ENCODE data around the gene PIP5K1B. TPM values are rescaled to one million over a fixed set of nuclear protein-coding genes. Genes with fewer than 3 reads are reported as not detected.

The PIP5K1B gene
- total RNA-seq, 4 donors from 2014 or later, result 1.2 to 2.6 (median 2.0) TPM

GRCh38 chr9:69036799-69037198, 331.8 kb downstream of the PIP5K1B start:
- in situ Hi-C loops (cut with MboI; ENCODE audit: low sequenced_read_pairs in 4 of 4), result no loop called here
- no peaks in the 10 kb centered on the region for H3K9me3 ChIP-seq
- H3K4me1 ChIP-seq, result peaks cover 2 to 10% of the 10 kb centered on the region in 2 donors
- DNase-seq, result no peak
- peak overlapping the region; percentile 69 to 93 (median 89) for H3K27ac ChIP-seq
- H3K27me3 ChIP-seq, result no peaks in the 10 kb centered on the region
- intact Hi-C loops (cut with DNase I; ENCODE audit: low total_unique reads), result loop anchor here (5.0 to 10.0 kb wide), 2 partner anchors 136 to 508 kb away; partner anchors contain the start of gene TJP2
- peak overlapping the region in 3 of 4 donors; percentile 55 to 83 (median 75) for H3K4me3 ChIP-seq
- TF ChIP-seq, protein P1, sequence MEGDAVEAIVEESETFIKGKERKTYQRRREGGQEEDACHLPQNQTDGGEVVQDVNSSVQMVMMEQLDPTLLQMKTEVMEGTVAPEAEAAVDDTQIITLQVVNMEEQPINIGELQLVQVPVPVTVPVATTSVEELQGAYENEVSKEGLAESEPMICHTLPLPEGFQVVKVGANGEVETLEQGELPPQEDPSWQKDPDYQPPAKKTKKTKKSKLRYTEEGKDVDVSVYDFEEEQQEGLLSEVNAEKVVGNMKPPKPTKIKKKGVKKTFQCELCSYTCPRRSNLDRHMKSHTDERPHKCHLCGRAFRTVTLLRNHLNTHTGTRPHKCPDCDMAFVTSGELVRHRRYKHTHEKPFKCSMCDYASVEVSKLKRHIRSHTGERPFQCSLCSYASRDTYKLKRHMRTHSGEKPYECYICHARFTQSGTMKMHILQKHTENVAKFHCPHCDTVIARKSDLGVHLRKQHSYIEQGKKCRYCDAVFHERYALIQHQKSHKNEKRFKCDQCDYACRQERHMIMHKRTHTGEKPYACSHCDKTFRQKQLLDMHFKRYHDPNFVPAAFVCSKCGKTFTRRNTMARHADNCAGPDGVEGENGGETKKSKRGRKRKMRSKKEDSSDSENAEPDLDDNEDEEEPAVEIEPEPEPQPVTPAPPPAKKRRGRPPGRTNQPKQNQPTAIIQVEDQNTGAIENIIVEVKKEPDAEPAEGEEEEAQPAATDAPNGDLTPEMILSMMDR (IDR thresholded peaks at IDR 0.05 in 4 of 5, conservative IDR thresholded peaks at IDR 0.05 in 1 of 5), result no peak
- TF ChIP-seq POLR2A (IDR thresholded peaks at IDR 0.05), result no peak
- H3K36me3 ChIP-seq, result no peaks in the 10 kb centered on the region
- no peak for ATAC-seq

DNA sequence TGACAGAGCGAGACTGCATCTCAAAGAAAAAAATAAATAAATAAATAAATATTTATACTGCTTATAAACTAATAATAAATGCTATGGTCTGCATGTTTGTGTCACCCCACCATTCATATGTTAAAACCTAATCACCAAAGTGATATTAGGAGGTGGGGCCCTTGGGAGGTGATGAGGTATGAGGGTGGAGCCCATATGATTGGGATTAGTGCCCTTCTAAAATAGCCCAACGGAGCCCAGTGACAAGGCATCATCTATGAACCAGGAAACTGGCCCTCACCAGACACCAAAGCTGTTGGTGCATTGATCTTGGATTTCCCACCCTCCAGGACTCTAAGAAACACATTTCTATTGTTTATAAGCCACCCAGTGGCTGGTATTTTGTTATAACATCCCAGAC, 335.6 kb downstream of the PIP5K1B start:
- TF ChIP-seq POLR2A (IDR thresholded peaks at IDR 0.05), result no peak
- TF ChIP-seq, protein P1 (IDR thresholded peaks at IDR 0.05 in 4 of 5, conservative IDR thresholded peaks at IDR 0.05 in 1 of 5), result no peak
- Histone ChIP-seq H3K36me3 (no peaks in the 10 kb centered on the region), H3K27ac (no peak overlapping the region), H3K4me1 (peaks cover 11 to 16% of the 10 kb centered on the region in 2 donors), H3K27me3 (no peaks in the 10 kb centered on the region), H3K9me3 (no peaks in the 10 kb centered on the region), H3K4me3 (no peak overlapping the region)
- ATAC-seq, result no peak
- DNase-seq, result no peak
- intact Hi-C loops (cut with DNase I; ENCODE audit: low total_unique reads), result no loop called here
- in situ Hi-C loops (cut with MboI; ENCODE audit: low sequenced_read_pairs in 4 of 4), result no loop called here

DNA sequence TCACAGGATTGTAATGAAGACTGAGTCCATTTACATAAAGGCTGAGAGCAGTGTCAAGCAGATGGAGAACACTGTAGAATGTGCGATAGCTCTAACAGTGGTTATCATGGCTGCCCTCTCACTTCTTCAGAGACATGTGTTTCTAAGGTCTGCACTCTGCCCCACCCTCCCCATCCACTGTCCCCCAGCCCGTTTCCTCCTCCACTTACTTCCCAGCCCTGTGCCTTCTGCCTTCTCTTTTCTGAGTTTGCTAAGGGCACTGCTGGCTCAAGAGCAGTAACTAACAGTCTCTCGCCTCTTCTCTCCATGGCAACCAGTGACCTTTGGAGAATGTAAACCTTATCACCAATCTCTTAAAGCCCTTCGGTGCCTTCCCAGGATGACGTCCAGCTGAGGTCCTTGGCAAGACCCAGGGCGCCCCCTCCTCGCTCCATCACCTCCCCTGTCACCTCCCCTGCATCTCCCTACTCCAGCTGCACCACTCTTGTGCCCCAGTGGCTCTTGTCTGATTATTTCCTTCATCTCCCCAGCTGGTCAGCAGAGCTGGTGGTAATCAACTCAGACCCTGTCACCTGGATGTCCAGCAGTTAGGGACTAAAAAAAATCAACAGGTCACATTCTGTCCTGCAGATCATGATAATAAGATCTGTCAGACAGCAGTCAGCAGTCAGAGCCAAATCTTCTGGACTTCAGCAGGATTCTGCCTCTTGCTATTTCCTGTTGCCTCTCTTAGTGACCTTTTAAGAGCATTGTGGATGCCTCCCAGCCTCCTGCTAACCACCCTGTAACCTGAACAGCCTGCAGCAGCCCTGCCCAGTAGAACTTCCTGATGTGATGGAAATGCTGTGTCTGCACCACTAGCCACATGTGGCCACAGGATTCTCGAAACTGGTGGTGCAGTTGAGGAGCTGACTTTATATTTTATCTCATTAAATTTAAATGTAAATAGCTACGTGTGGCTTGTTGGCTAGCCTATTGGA, 339.5 kb downstream of the PIP5K1B start:
- ATAC-seq (no peak), DNase-seq (no peak)
- TF ChIP-seq POLR2A (IDR thresholded peaks at IDR 0.05), result no peak
- TF ChIP-seq, protein P1 (IDR thresholded peaks at IDR 0.05 in 4 of 5, conservative IDR thresholded peaks at IDR 0.05 in 1 of 5), result no peak
- Histone ChIP-seq H3K4me3 (no peak overlapping the region), H3K27ac (no peak overlapping the region), H3K4me1 (peaks cover 10 to 11% of the 10 kb centered on the region in 2 donors), H3K27me3 (no peaks in the 10 kb centered on the region), H3K36me3 (peaks cover 0 to 27% of the 10 kb centered on the region in 2 donors), H3K9me3 (no peaks in the 10 kb centered on the region)
- intact Hi-C loops (cut with DNase I; ENCODE audit: low total_unique reads), result no loop called here
- in situ Hi-C loops (cut with MboI; ENCODE audit: low sequenced_read_pairs in 4 of 4), result no loop called here

GRCh38 chr9:69045821-69046220, 340.8 kb downstream of the PIP5K1B start:
- intact Hi-C loops (cut with DNase I; ENCODE audit: low total_unique reads), result no loop called here
- in situ Hi-C loops (cut with MboI; ENCODE audit: low sequenced_read_pairs in 4 of 4), result no loop called here
- DNase-seq (no peak), ATAC-seq (no peak)
- TF ChIP-seq POLR2A (IDR thresholded peaks at IDR 0.05), result no peak
- TF ChIP-seq, protein P1 (IDR thresholded peaks at IDR 0.05 in 4 of 5, conservative IDR thresholded peaks at IDR 0.05 in 1 of 5), result no peak
- H3K9me3 ChIP-seq, result no peaks in the 10 kb centered on the region
- no peak overlapping the region for H3K4me3 ChIP-seq
- H3K36me3 ChIP-seq, result peaks cover 0 to 32% of the 10 kb centered on the region in 2 donors
- peaks cover 10 to 11% of the 10 kb centered on the region in 2 donors for H3K4me1 ChIP-seq
- H3K27ac ChIP-seq, result no peak overlapping the region
- H3K27me3 ChIP-seq, result no peaks in the 10 kb centered on the region
